Activated T-helper 1 cell treated with anti-CD3 and anti-CD28 coated beads, Interleukin-12 subunit alpha, Interleukin-12 subunit beta, Interleukin-2, Interleukin-4 antibody, amounts not matched to agents 30 ng/mL and 10 ng/mL and 1 ng/mL, durations not matched to agents 14 hours and 24 hours and 36 hours (primary cell): ENCODE measurements around the gene SPOCK3. TPM values are rescaled to one million over a fixed set of nuclear protein-coding genes. Genes with fewer than 3 reads are reported as not detected.
"Not testable (repeated sequence)": the region's sequence is repeated elsewhere in the genome, so short reads cannot be mapped to it uniquely, and the experiment has no call there.

Source experiments
- DNase-seq: peaks from one replicate; pipeline ENCODE4 v3.0.0; 2021; ENCODE audit warnings: low spot score
- H3K27ac Mint-ChIP-seq: one replicate; pipeline ENCODE4 v1.8.0; 2021; ENCODE audit warnings: mild to moderate bottlenecking, mixed read lengths
- H3K27me3 Mint-ChIP-seq: one replicate; pipeline ENCODE4 v1.8.0; 2022; ENCODE audit warnings: mild to moderate bottlenecking, moderate library complexity, mixed read lengths; ENCODE audit not compliant: insufficient read depth
- H3K36me3 Mint-ChIP-seq: one replicate; pipeline ENCODE4 v1.8.0; 2021; ENCODE audit warnings: low read depth, mixed read lengths
- H3K4me1 Mint-ChIP-seq: one replicate; pipeline ENCODE4 v1.8.0; 2021; ENCODE audit warnings: low read depth, mixed read lengths
- H3K4me3 Mint-ChIP-seq: one replicate; pipeline ENCODE4 v1.8.0; 2021; ENCODE audit warnings: mild to moderate bottlenecking, moderate library complexity, mixed read lengths
- H3K9me3 Mint-ChIP-seq: one replicate; pipeline ENCODE4 v1.8.0; 2021; ENCODE audit warnings: mixed read lengths
- intact Hi-C: fragments of 100-400 bp; cut with micrococcal nuclease; formaldehyde crosslinking; loops from one replicate; pipeline ENCODE4 v1.15.1; 2024
- total RNA-seq: library from RNA; stranded (reverse); gene quantifications from 2 replicates; pipeline ENCODE4 v1.2.3, GENCODE V29; 2022

Gene SPOCK3
- total RNA-seq, 1 donor from 2014 or later, result not detected

DNA sequence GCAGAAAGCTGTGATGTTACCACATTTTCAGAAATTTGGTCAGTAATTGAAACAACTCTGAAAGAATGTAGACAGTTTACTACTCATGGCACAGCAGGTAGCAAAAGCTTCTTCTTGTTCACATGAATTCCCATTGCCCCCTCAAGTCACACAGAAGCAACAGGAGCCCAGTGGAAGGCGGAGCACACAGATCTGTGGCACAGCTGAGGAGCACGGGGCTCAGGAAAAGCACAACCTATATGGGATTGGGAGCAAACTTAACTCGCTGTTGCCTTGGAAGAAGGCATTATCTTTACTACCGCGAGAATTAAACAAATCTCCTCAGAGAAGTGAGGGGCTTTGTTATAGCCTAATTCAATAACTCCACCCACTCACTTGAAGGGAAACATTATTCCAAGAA is 358.5 kb downstream of the SPOCK3 start:
- intact Hi-C loops, result no loop called here
- no peaks in the 10 kb centered on the region for H3K4me1 Mint-ChIP-seq
- no peaks in the 10 kb centered on the region for H3K9me3 Mint-ChIP-seq
- DNase-seq, result no peak
- H3K4me3 Mint-ChIP-seq, result no peak overlapping the region
- H3K27ac Mint-ChIP-seq, result no peak overlapping the region
- no peaks in the 10 kb centered on the region for H3K36me3 Mint-ChIP-seq
- no peaks in the 10 kb centered on the region for H3K27me3 Mint-ChIP-seq

DNA sequence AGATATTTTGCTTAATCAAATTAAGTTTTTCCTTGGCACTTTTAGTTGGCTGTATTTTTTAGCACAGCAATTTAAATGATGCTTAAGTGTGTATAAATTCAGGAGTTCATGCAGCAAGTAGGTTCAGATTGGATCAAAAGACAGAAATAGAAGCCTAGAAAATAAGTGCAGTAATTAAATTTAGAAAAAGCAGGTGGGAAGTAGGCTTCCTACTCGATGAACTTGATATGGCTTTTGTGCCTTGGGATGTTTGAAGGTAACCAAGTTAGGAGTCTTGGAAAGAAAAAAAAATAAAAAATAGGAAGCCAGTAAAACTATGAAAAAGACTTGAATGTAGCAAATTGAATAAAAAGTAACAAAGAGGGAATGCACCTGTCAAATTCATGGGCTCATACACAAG is 372.3 kb downstream of the SPOCK3 start:
- Mint-ChIP-seq H3K36me3 (no peaks in the 10 kb centered on the region), H3K4me1 (no peaks in the 10 kb centered on the region), H3K9me3 (peaks cover 7% of the 10 kb centered on the region), H3K4me3 (no peak overlapping the region), H3K27ac (no peak overlapping the region), H3K27me3 (no peaks in the 10 kb centered on the region)
- no peak for DNase-seq
- intact Hi-C loops, result no loop called here

- H3K4me3 Mint-ChIP-seq, DNase-seq, H3K36me3 Mint-ChIP-seq, H3K27me3 Mint-ChIP-seq, H3K4me1 Mint-ChIP-seq, H3K9me3 Mint-ChIP-seq, intact Hi-C loops, H3K27ac Mint-ChIP-seq: not testable (repeated sequence)
These were observed 383.9 kb downstream of the SPOCK3 start for GRCh38 chr4:166850398-166850797.

DNA sequence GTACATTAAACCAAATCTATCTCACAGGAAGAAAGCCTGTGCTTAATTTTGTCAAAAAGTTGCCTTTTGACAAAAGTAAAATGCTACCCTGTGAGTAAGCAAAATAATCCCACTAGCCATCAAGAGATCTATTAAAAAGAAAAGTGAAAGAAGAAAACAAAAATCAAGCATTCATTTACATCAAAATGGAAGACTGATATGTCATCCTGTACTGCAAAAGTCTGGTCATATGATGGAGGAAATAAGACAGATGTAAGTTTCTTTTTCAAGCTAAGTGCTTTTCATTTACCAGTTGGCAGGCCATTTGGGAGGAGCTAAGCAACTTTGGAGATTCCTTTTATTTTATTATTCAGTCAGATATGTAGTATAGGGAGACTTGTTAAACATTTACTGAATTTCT is 387.4 kb downstream of the SPOCK3 start:
- intact Hi-C loops, result no loop called here
- Mint-ChIP-seq H3K27me3 (no peaks in the 10 kb centered on the region), H3K4me3 (no peak overlapping the region), H3K36me3 (no peaks in the 10 kb centered on the region), H3K27ac (no peak overlapping the region), H3K4me1 (no peaks in the 10 kb centered on the region), H3K9me3 (peaks cover under 1% of the 10 kb centered on the region)
- DNase-seq, result no peak

DNA sequence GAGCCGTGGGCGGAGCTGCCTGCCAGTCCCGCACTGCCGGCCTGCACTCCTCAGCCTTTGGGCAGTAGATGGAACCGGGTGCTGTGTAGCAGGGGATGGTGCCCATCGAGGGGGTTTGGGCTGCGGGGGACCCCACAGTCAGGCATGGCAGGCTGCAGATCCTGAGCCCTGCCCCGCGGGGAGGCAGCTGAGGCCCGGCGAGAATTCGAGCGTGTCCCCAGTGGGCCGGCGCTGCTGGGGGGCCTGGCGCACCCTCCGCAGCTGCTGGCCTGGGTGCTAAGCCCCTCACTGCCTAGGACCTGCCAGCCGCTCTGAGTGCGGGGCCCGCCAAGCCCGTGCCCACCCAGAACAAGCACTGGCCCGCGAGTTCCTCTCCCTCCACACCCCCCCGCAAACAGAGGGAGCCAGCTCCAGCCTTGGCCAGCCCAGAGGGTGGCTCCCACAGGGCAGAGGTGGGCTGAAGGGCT is 391.5 kb downstream of the SPOCK3 start:
- DNase-seq, result no peak
- intact Hi-C loops, result no loop called here
- Mint-ChIP-seq H3K4me1 (no peaks in the 10 kb centered on the region), H3K27ac (no peak overlapping the region), H3K4me3 (no peak overlapping the region), H3K27me3 (no peaks in the 10 kb centered on the region), H3K36me3 (no peaks in the 10 kb centered on the region), H3K9me3 (peaks cover 11% of the 10 kb centered on the region)

DNA sequence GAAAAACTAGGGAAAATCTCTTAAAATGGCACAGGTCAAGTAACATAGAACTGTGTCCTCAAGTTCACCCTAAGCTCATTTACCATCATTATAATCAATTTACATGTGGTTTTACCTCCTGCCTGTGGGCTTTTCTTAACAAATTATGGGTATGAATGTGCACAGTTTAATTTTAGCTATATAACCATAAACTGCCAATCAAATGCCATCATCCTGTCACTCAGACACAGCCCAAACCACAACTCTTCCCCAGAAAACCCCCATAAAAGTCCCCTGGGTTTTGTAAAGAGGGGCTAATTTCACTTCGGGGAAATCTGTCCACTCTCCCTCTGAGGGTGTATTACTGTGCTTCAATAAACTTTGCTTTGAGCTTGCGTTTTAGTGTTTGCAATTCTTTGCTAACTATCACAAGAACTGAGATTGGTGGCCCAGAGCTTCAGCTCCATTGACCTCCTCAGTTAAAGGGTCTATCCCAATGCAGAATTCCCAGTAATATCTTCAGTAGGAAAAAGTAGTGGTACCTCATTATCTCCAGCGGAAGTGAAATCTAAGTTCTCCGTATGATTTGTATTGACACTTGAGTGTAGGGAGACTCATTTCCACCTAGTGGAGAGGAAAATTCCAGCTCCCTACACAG is 394.6 kb downstream of the SPOCK3 start:
- Mint-ChIP-seq H3K4me1 (no peaks in the 10 kb centered on the region), H3K36me3 (no peaks in the 10 kb centered on the region), H3K27ac (no peak overlapping the region), H3K4me3 (no peak overlapping the region), H3K27me3 (no peaks in the 10 kb centered on the region), H3K9me3 (peaks cover 11% of the 10 kb centered on the region)
- DNase-seq, result no peak
- intact Hi-C loops, result no loop called here

- H3K36me3 Mint-ChIP-seq, result no peaks in the 10 kb centered on the region
- intact Hi-C loops, result no loop called here
- peaks cover 11% of the 10 kb centered on the region for H3K9me3 Mint-ChIP-seq
- no peak for DNase-seq
- no peak overlapping the region for H3K4me3 Mint-ChIP-seq
- no peak overlapping the region for H3K27ac Mint-ChIP-seq
- no peaks in the 10 kb centered on the region for H3K27me3 Mint-ChIP-seq
- H3K4me1 Mint-ChIP-seq, result no peaks in the 10 kb centered on the region
These were observed 395.2 kb downstream of the SPOCK3 start for GRCh38 chr4:166838975-166839614.

- Mint-ChIP-seq H3K27me3 (no peaks in the 10 kb centered on the region), H3K27ac (no peak overlapping the region), H3K9me3 (peaks cover 14% of the 10 kb centered on the region), H3K4me3 (no peak overlapping the region), H3K4me1 (no peaks in the 10 kb centered on the region), H3K36me3 (no peaks in the 10 kb centered on the region)
- no peak for DNase-seq
- intact Hi-C loops, result no loop called here
These were observed 397.4 kb downstream of the SPOCK3 start for GRCh38 chr4:166836865-166837264.

DNA sequence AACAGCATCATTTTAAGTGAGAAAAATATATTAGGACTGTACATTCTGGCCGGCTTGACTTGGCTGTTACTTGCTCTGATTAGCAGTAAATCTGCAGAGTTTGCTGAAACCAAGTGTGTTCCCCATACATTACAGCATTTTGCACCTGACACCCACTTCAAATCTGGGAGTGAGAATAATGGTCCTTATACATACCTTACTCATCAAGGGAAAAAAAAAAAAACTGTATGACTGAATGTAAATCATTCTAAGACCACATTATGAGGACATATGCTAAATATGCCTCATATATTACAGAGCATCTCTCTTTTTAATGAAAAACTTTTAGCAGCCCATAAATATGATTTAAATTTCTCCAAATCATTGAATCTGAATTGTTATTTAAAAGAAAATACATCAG is 406.7 kb downstream of the SPOCK3 start:
- Mint-ChIP-seq H3K9me3 (peaks cover 7% of the 10 kb centered on the region), H3K4me1 (no peaks in the 10 kb centered on the region)

DNA sequence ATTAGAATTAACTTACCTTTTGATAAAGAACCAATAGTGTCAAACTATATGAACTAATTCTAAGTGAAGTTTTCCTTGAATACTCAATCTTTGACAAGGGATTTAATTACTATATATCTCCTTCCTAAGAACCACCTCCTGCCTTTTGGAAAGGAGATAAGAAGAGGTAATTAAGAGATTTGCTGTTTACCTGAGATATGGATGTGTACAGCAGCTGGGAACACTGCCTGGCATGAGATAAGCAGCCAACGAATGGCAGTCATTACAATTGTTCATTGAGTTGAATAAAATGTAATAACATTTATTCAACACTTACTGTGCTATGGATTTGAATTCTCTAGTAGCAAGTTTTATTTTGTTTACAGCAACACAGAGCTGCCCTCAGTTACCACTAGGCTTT is 407.1 kb downstream of the SPOCK3 start:
- DNase-seq, result no peak
- H3K4me3 Mint-ChIP-seq, result no peak overlapping the region
- peaks cover 6% of the 10 kb centered on the region for H3K9me3 Mint-ChIP-seq
- H3K36me3 Mint-ChIP-seq, result no peaks in the 10 kb centered on the region
- H3K27ac Mint-ChIP-seq, result no peak overlapping the region
- no peaks in the 10 kb centered on the region for H3K4me1 Mint-ChIP-seq
- intact Hi-C loops, result no loop called here
- no peaks in the 10 kb centered on the region for H3K27me3 Mint-ChIP-seq

More for the DNA sequence above, 406.7 kb downstream of the SPOCK3 start:
- no peak for DNase-seq
- H3K36me3 Mint-ChIP-seq, result no peaks in the 10 kb centered on the region
- intact Hi-C loops, result no loop called here
- no peak overlapping the region for H3K4me3 Mint-ChIP-seq
- no peak overlapping the region for H3K27ac Mint-ChIP-seq
- H3K27me3 Mint-ChIP-seq, result no peaks in the 10 kb centered on the region

GRCh38 chr4:166823848-166824247 is 410.4 kb downstream of the SPOCK3 start:
- Mint-ChIP-seq H3K36me3 (no peaks in the 10 kb centered on the region), H3K4me1 (no peaks in the 10 kb centered on the region), H3K9me3 (no peaks in the 10 kb centered on the region), H3K27me3 (no peaks in the 10 kb centered on the region), H3K27ac (no peak overlapping the region), H3K4me3 (no peak overlapping the region)
- DNase-seq, result no peak
- intact Hi-C loops, result no loop called here

- no peaks in the 10 kb centered on the region for H3K36me3 Mint-ChIP-seq
- no peak for DNase-seq
- H3K4me1 Mint-ChIP-seq, result no peaks in the 10 kb centered on the region
- H3K4me3 Mint-ChIP-seq, result no peak overlapping the region
- intact Hi-C loops, result no loop called here
- no peaks in the 10 kb centered on the region for H3K9me3 Mint-ChIP-seq
- H3K27ac Mint-ChIP-seq, result no peak overlapping the region
- H3K27me3 Mint-ChIP-seq, result no peaks in the 10 kb centered on the region
These were observed 411.2 kb downstream of the SPOCK3 start for GRCh38 chr4:166823126-166823525.

GRCh38 chr4:166822386-166822785 is 411.9 kb downstream of the SPOCK3 start:
- Mint-ChIP-seq H3K27me3 (no peaks in the 10 kb centered on the region), H3K4me1 (no peaks in the 10 kb centered on the region), H3K27ac (no peak overlapping the region), H3K9me3 (no peaks in the 10 kb centered on the region), H3K36me3 (no peaks in the 10 kb centered on the region), H3K4me3 (no peak overlapping the region)
- intact Hi-C loops, result no loop called here
- no peak for DNase-seq

DNA sequence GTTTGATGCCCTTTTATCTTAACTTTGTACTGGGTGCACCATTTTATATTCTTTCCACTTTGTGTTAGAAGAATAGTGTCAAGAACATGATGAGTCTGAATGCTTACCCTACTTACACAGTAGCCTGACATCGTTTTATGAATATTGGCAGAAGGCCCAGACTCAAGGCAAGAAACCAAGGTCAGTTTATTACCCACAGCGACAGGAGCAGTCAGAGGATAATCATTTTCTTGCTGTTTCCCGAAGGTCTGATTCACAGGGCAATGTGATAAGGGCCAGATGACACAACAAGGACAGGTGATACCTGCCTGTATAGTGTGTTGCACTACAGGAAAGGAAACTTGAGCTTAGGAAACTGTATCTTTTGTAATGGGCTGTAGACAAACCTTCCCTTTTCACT is 417.4 kb downstream of the SPOCK3 start:
- no peaks in the 10 kb centered on the region for H3K4me1 Mint-ChIP-seq
- H3K4me3 Mint-ChIP-seq, result no peak overlapping the region
- no peak for DNase-seq
- no peaks in the 10 kb centered on the region for H3K36me3 Mint-ChIP-seq
- intact Hi-C loops, result no loop called here
- no peaks in the 10 kb centered on the region for H3K27me3 Mint-ChIP-seq
- no peaks in the 10 kb centered on the region for H3K9me3 Mint-ChIP-seq
- no peak overlapping the region for H3K27ac Mint-ChIP-seq
